ENCODE measurements around the gene KCNIP2.

KCNIP2 gene

GRCh38 chr10:101848408-101848807 lies 4.8 kb upstream of the KCNIP2 start:
- Histone ChIP-seq H3K4me1 (ENCODE audit: low read depth, poor library complexity, severe bottlenecking) (no peaks in the 10 kb centered on the region), H3K27ac (no peak overlapping the region), H4K20me1 (ENCODE audit: insufficient read depth) (no peaks in the 10 kb centered on the region), H3K4me2 (no peak overlapping the region), H3K79me2 (ENCODE audit: insufficient read depth, low read depth) (no peaks in the 10 kb centered on the region), H3K27me3 (ENCODE audit: insufficient read depth, low read depth) (no peaks in the 10 kb centered on the region), H3K4me3 (IDR thresholded peaks at IDR 0.05; ENCODE audit: insufficient read depth, low read depth, low read length) (no peak overlapping the region), H3K36me3 (ENCODE audit: insufficient read depth) (no peaks in the 10 kb centered on the region), H3K9ac (no peak overlapping the region), H2AFZ (ENCODE audit: low read depth) (no peak overlapping the region)
- TF ChIP-seq, protein P1, sequence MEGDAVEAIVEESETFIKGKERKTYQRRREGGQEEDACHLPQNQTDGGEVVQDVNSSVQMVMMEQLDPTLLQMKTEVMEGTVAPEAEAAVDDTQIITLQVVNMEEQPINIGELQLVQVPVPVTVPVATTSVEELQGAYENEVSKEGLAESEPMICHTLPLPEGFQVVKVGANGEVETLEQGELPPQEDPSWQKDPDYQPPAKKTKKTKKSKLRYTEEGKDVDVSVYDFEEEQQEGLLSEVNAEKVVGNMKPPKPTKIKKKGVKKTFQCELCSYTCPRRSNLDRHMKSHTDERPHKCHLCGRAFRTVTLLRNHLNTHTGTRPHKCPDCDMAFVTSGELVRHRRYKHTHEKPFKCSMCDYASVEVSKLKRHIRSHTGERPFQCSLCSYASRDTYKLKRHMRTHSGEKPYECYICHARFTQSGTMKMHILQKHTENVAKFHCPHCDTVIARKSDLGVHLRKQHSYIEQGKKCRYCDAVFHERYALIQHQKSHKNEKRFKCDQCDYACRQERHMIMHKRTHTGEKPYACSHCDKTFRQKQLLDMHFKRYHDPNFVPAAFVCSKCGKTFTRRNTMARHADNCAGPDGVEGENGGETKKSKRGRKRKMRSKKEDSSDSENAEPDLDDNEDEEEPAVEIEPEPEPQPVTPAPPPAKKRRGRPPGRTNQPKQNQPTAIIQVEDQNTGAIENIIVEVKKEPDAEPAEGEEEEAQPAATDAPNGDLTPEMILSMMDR (conservative IDR thresholded peaks at IDR 0.05; ENCODE audit: low read depth, low read length) = no peak

DNA sequence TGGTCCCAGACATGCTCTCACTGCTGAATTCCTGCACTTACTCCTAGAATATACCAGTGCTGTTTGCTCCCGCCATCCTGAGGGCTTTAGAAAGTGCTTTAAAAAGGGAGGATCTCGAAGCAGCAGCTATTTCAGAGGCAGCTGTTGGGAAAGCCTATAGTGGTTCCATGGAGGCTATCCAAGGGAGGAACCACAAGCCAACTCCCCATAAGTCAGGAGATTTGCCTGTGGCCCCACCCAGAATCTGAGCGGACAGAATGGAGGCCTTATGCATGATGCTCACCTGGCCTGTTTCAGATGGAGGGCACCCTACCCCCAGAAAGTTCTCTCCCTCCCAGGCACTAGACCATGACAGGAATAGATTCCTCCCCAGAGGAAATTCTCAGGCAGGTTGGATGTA lies 2.3 kb upstream of the KCNIP2 start:
- Histone ChIP-seq H3K36me3 (ENCODE audit: insufficient read depth) (no peaks in the 10 kb centered on the region), H3K27ac (no peak overlapping the region), H3K27me3 (ENCODE audit: insufficient read depth, low read depth) (no peaks in the 10 kb centered on the region), H3K4me1 (ENCODE audit: low read depth, poor library complexity, severe bottlenecking) (peaks cover 2% of the 10 kb centered on the region), H3K4me3 (IDR thresholded peaks at IDR 0.05; ENCODE audit: insufficient read depth, low read depth, low read length) (no peak overlapping the region), H3K9ac (no peak overlapping the region), H4K20me1 (ENCODE audit: insufficient read depth) (no peaks in the 10 kb centered on the region), H2AFZ (ENCODE audit: low read depth) (no peak overlapping the region), H3K4me2 (no peak overlapping the region), H3K79me2 (ENCODE audit: insufficient read depth, low read depth) (no peaks in the 10 kb centered on the region)
- TF ChIP-seq, protein P1 (conservative IDR thresholded peaks at IDR 0.05; ENCODE audit: low read depth, low read length) = no peak

DNA sequence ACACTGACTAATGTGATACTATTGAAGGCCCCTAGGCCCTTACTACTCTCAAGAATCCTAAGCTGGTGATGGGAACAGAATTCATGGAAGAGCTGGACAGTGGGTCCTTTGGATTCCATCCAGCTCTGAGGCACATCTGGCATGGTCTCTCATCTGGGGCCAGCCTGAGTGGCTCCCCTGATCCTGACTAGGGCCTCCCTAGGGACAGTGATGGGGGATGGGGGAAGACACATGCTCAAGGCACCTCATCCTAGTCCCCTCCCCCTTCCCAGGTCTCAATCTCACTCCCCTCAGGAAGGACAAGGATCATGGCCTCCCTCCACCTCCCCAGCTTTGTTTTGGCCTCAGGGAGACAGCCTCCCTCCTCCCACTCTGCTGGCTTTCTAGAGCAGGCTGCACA lies 1.8 kb downstream of the KCNIP2 start:
- H3K36me3 ChIP-seq (ENCODE audit: insufficient read depth) = no peaks in the 10 kb centered on the region
- no peak overlapping the region for H3K4me3 ChIP-seq (IDR thresholded peaks at IDR 0.05; ENCODE audit: insufficient read depth, low read depth, low read length)
- TF ChIP-seq, protein P1 (conservative IDR thresholded peaks at IDR 0.05; ENCODE audit: low read depth, low read length) = no peak
- no peak overlapping the region for H3K27ac ChIP-seq
- H3K9ac ChIP-seq = no peak overlapping the region
- H3K79me2 ChIP-seq (ENCODE audit: insufficient read depth, low read depth) = no peaks in the 10 kb centered on the region
- H3K27me3 ChIP-seq (ENCODE audit: insufficient read depth, low read depth) = no peaks in the 10 kb centered on the region
- no peaks in the 10 kb centered on the region for H4K20me1 ChIP-seq (ENCODE audit: insufficient read depth)
- H3K4me2 ChIP-seq = no peak overlapping the region
- H3K4me1 ChIP-seq (ENCODE audit: low read depth, poor library complexity, severe bottlenecking) = peaks cover 3% of the 10 kb centered on the region
- H2AFZ ChIP-seq (ENCODE audit: low read depth) = no peak overlapping the region

DNA sequence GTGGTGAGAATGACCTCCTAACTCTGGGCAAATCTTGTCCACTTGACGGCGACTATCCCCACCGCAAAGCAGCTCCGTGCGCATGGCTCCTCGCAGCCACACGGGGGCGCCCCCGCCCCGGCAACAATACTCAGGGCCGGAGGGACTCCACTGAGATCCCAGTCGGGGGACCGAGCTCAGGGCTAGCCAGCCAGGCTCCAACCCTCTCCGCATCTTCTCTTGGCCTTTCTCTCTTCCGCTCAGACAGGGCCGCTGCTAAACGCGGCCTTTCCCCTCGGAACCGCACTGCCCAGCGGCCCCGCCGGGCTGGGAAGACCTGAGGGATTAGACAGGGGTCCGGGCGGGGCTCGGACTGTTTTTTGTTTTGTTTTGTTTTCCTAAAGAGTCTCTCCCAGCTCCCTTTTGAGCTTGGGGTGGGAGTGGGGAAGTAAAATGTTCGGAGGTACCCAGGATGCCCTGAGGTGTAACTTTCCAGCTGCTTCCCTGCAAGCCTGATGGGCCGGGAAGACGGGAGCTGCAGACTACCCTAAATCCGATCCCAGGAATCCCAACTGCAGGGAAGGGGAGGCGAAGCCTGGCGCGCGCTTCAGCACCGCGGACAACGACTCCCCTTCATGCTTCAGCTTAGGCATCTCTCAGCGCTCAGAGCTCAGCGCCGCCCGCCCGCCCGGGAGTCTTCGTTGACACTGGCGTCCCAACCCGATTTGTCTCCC lies 2.7 kb downstream of the KCNIP2 start:
- Histone ChIP-seq H3K36me3 (ENCODE audit: insufficient read depth) (no peaks in the 10 kb centered on the region), H3K4me3 (IDR thresholded peaks at IDR 0.05; ENCODE audit: insufficient read depth, low read depth, low read length) (no peak overlapping the region), H4K20me1 (ENCODE audit: insufficient read depth) (no peaks in the 10 kb centered on the region), H3K4me1 (ENCODE audit: low read depth, poor library complexity, severe bottlenecking) (peaks cover 3% of the 10 kb centered on the region), H3K4me2 (peak overlapping the region; percentile 66), H3K9ac (no peak overlapping the region), H2AFZ (ENCODE audit: low read depth) (peak overlapping the region; percentile 57; the same call in 1 of the 2 replicates), H3K27me3 (ENCODE audit: insufficient read depth, low read depth) (no peaks in the 10 kb centered on the region), H3K27ac (no peak overlapping the region), H3K79me2 (ENCODE audit: insufficient read depth, low read depth) (no peaks in the 10 kb centered on the region)
- TF ChIP-seq, protein P1 (conservative IDR thresholded peaks at IDR 0.05; ENCODE audit: low read depth, low read length) = peak; percentile 90
